Thyroid gland (tissue), 4 donors: ENCODE data around the gene NCMAP.

Source experiments
- CTCF ChIP-seq, 6 experiments: fragments of 200-600 bp in 3 of 6; fragments of 450-650 bp in 3 of 6; sonication (generic) in 3 of 6; IDR thresholded peaks; one replicate each; pipeline ENCODE4 v1.5.1; 2016 to 2019; ENCODE audit warnings: antibody characterized with exemption in 6 of 6, mild to moderate bottlenecking in 2 of 6, inconsistent platforms in 1 of 6, moderate library complexity in 1 of 6
- POLR2A ChIP-seq, 2 donors: fragments of 450-650 bp; IDR thresholded peaks; one replicate each; pipeline ENCODE4 v1.6.1; 2017; ENCODE audit warnings: antibody characterized with exemption in 2 of 2, mild to moderate bottlenecking in 2 of 2, moderate library complexity in 1 of 2

- TF ChIP-seq POLR2A (IDR thresholded peaks at IDR 0.05) (no peak), CTCF (IDR thresholded peaks at IDR 0.05) (no peak)
Observed at GRCh38 chr1:24540051-24540905, 15.6 kb upstream of the NCMAP start.
